Right forelimb (tissue), 1 donor: ENCODE results near the gene TMEM131.
"Not testable (repeated sequence)": the region's sequence is repeated elsewhere in the genome, so short reads cannot be mapped to it uniquely, and the experiment has no call there.

Experiments used
- DNase-seq: peaks from one replicate; pipeline ENCODE4 v3.0.0-alpha.2; 2018

Gene TMEM131

GRCh38 chr2:97991081-97991856 is 4.5 kb downstream of the TMEM131 start:
- DNase-seq: no peak

DNA sequence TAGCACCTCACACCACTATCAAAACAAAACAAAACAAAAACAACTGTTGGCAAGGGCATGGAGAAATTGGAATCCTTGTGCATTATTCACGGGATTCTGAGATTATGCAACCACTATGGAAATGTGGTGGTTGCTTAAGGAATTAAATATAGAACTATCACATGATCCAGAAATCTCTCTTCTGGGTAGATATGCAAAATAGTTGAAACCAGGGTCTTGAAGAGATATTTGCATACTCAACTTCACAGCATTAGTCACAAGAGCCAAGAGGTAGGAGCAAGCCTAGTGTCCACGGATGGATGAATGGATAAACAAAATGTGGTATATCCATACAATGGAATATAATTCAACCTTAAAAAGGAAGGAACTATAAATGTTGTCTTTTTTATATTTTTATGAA is 7.0 kb downstream of the TMEM131 start:
- no peak for DNase-seq

- no peak for DNase-seq
Measured at GRCh38 chr2:97985998-97986397, 9.8 kb downstream of the TMEM131 start.

DNA sequence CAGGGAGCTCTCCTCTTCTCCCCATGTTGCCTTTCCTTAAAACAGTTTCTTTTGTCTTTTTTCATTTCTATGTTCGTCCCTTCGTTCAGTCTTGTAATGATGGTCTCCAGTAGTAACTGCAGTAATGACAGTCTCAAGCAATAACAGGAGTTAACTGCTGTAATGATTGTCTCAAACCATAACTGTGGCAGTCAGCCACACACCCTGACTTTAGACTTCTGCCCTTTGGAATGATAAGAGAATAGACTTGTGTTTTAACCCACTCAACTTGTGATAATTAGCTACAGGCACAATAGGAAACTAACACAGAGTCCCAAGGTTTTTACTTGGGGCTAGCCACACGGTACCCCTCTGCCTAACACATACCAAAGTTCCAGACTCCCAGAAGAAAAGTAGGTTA is 12.1 kb downstream of the TMEM131 start:
- no peak for DNase-seq

GRCh38 chr2:97983134-97983533 is 12.6 kb downstream of the TMEM131 start:
- no peak for DNase-seq

DNA sequence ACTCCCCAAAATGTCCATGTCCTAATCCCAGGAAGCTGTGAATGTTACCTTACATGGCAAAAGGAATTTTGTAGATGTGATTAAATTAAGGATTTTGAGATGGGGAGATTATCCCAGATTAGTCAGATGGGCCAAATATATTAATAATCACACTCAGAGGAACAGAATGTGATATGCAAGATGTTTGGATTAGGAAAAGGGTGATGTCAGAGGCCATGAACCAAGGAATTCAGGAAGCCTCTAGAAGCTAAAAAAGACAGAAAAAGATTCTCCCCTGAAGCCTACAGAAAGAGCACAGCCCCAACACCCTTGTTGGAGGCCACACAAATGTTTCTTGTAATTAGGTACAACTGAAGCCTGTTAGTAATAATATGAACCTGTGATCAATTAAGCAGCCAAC is 13.1 kb downstream of the TMEM131 start:
- no peak for DNase-seq

DNA sequence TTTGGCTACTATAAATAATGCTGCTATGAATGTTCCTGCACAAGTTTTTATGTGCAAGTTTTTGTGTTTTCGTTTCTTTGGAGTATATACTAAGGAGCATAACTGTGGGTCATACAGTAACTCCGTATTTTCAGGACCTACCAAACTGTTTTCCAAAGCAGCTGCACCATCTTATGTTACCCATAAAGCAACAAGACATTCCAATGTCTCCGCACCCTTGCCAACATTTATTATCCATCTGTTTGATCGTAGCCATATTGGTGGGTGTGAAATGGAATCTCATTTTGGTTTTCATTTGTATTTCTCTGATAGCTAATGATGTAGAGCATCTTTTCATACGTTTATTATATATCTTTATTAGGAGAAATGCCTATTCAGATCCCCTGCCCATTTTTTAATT is 13.8 kb downstream of the TMEM131 start:
- DNase-seq: no peak

DNA sequence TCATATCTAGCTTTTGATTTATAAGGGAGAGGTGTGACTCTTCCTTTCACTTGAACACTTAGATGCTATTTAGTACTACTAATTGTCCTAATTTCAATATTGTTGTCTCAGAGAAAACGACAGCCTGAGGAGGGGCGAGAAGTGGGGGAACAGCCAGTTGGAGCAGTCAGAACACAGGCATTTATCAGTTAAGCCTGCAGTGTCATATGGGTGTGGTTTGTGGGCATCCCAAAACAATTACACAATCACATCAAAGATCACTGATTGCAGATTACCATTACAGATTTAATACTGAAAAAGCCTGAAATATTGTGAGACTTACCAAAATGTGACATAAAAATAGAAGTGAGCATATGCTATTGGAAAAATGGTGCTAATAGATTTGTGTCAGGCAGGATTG is 15.8 kb downstream of the TMEM131 start:
- no peak for DNase-seq

DNA sequence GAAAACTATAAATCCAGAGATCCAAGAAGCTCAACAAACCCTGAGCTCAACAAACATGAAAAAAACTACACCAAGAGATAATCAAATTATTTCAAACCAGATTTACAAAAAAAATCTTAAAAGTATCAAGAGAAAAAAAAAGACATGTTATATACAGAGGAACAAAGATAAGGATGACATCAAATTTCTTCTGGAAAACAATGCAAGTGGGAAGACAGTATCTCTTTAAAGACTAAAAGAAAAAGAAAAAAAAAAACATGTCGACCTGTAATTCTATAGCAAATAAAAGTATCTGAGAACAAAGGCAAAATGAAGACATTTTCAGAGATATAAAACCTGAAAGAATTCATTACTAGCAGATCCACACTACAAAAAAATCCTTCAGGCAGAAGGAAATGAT is 21.3 kb downstream of the TMEM131 start:
- no peak for DNase-seq

GRCh38 chr2:97970293-97971060 is 25.3 kb downstream of the TMEM131 start:
- no peak for DNase-seq

- no peak for DNase-seq
Measured at GRCh38 chr2:97969081-97970067, 26.4 kb downstream of the TMEM131 start.

DNA sequence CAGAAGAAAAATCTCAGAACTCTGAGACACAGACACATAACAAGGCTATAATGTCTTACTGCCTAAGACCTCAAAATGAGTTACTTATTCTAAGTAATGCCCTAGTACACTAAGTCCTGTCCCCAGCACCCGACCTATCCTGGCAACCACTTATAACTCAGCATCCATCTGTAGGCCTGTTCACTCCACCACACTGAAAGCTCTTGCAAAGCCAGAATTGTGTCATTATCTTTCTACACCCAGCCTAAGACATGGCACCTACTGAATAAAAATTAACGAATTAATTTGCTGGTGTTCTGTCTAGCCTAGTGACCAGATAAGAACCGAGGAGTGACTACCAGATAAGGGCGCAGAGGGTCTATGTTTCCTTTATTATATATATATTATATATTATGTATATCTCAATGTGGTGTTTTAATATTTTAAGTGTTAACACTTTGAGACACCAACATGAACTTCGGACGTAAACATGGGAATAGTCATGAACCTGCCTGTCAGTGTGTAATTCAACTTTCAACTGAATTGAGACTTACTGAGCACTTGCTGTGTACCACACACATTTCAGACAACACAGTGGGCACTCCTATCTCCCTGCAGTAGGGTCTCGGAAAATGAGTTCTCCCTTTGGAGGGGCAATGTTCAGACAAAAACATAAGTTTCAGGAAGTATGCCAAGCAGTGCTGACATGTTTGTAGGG is 27.7 kb downstream of the TMEM131 start:
- DNase-seq: no peak

- no peak for DNase-seq
Measured at GRCh38 chr2:97967216-97967592, 28.5 kb downstream of the TMEM131 start.

- no peak for DNase-seq
Measured at GRCh38 chr2:97966545-97967215, 29.1 kb downstream of the TMEM131 start.

DNA sequence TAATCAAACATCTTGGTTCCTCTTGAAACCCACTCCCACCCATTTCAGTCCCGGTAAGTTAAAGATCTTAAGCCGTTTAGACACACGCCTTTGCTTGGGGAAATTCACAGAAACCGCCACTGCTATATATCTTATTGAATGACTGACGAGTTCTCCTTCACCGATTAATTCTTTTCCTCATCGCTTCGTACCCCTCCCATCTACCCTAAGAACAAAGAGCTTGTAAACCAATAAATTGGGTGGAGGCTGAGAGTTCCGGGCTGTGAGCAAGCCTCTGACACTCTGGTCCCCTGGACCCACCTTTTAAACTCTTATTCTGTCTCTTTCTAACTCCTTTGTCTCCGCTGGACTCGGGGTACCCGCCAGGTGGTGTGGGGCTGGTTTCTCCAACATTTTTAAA is 30.6 kb downstream of the TMEM131 start:
- DNase-seq: no peak

DNA sequence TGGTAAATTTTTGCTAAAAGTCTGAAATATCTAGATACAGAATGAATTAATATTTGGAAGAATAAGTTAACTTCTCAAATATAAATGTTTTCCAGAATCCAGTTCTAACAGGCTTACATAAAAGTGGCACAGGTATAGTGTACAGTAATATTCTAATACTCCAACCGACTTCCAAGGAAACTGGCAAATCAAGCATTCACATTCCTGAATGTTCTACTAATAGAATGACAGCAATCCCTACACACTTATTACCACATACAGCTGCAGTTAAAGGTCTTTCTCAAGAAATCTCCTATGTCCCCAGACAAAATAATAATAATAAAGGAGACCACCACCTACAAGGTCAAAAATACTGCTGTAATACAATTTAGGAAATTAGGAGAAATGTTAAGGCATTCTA is 31.9 kb downstream of the TMEM131 start:
- DNase-seq: no peak

DNA sequence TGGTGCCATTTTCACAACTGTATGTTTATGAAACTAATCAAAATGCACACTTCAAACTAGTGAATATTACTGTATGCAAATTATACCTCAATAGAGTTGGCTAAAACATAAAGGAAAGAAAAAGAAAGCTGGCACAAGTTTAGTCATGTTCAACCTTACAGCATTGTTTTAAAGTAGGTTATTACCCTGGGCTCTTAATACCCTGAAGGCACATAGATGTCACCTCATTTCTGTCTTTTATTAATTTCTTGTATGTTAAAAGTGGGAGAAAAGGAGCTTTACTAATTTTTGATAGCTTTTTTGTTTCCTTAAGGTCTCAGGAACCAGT is 32.7 kb downstream of the TMEM131 start:
- DNase-seq: no peak

- no peak for DNase-seq
Measured at GRCh38 chr2:97961534-97961933, 34.2 kb downstream of the TMEM131 start.

DNA sequence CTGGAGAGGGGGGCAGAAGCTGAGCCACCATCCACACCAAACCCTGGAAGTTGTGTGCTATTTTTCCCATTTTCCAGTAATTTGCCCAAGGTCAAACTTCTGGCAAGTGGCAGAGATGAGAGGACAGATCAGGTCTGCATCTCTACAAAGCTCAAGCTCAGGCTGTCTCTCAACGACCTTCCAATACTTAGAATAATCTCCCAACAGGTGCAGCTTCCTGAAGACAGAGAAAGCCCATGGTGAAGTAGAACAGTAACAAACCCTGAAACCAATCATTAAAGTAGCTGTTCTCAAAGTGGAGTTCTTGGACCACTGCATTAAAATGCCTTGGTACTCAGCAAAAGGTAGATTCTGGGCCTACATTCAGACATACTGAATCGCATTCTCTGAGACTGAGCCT is 37.6 kb downstream of the TMEM131 start:
- no peak for DNase-seq

GRCh38 chr2:97957432-97958183 is 38.1 kb downstream of the TMEM131 start:
- no peak for DNase-seq

DNA sequence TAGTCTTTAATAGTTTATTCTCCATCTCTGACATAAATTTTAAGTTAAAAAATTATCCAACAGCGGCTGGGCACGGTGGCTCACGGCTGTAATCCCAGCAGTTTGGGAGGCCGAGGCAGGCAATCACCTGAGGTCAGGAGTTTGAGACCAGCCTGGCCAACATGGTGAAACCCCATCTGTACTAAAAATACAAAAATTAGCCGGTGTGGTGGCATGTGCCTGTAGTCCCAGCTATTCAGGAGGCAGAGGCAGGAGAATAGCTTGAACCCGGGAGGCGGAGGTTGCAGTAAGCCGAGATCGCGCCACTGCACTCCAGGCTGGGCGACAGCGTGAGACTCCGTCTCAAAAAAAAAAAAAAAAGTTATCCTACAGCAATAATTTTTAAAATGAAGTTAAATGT is 39.0 kb downstream of the TMEM131 start:
- DNase-seq: not testable (repeated sequence)
